CD4-positive, alpha-beta T cell (primary cell): Measurements from ENCODE around the gene INSRR. TPM values are rescaled to one million over a fixed set of nuclear protein-coding genes. Genes with fewer than 3 reads are reported as not detected.

Experiments
- ATAC-seq: fragments of 200-7000 bp; cut with Tn5 transposase; one replicate; pipeline ENCODE4 v1.10.0; 2022; ENCODE audit warnings: mild to moderate bottlenecking; ENCODE audit not compliant: poor library complexity
- CTCF ChIA-PET: fragments of 350-600 bp; sonication (Branson Sonifier 250); formaldehyde crosslinking; loops from one replicate; lab custom pipeline; 2021; ENCODE audit warnings: antibody characterized with exemption, inconsistent platforms; lab: Charles Lee
- POLR2A ChIA-PET: fragments of 350-600 bp; sonication (Branson Sonifier 250); formaldehyde crosslinking; loops from one replicate; lab custom pipeline; 2021; ENCODE audit warnings: antibody characterized with exemption, inconsistent platforms; lab: Charles Lee
- DNase-seq, 14 experiments: peaks; one replicate each; pipeline ENCODE4 v3.0.0-alpha.2; 2013 to 2020; ENCODE audit warnings: mixed read lengths in 2 of 14
- H3K27ac ChIP-seq, 2 donors: one replicate each; pipeline versions ENCODE4 v1.5.1 to v1.7.0; 2013; ENCODE audit warnings: low read length in 2 of 2, low read depth in 1 of 2, mild to moderate bottlenecking in 1 of 2
- H3K27me3 ChIP-seq, 2 experiments: 1 replicate in 1 of 2; 2 replicates in 1 of 2; pipeline versions ENCODE4 v1.6.1 to v1.7.0; 2013; ENCODE audit warnings: low read length in 2 of 2, control low read depth in 1 of 2, mild to moderate bottlenecking in 1 of 2, moderate library complexity in 1 of 2; ENCODE audit not compliant: insufficient read depth in 2 of 2, control insufficient read depth in 1 of 2
- H3K36me3 ChIP-seq: one replicate; pipeline ENCODE4 v1.6.1; 2013; ENCODE audit warnings: low read length, control low read depth; ENCODE audit not compliant: insufficient read depth
- H3K4me1 ChIP-seq: one replicate; pipeline ENCODE4 v1.6.1; 2013; ENCODE audit warnings: low read length, control low read depth; ENCODE audit not compliant: insufficient read depth
- H3K4me3 ChIP-seq: one replicate; pipeline ENCODE4 v1.5.1; 2013; ENCODE audit warnings: mild to moderate bottlenecking, low read length, moderate library complexity
- H3K9me3 ChIP-seq, 2 experiments: 1 replicate in 1 of 2; 2 replicates in 1 of 2; pipeline versions ENCODE4 v1.6.1 to v1.7.0; 2013; ENCODE audit warnings: low read length in 2 of 2, mild to moderate bottlenecking in 2 of 2, control low read depth in 1 of 2, moderate library complexity in 1 of 2; ENCODE audit not compliant: control insufficient read depth in 1 of 2, insufficient read depth in 1 of 2
- H3K27ac Mint-ChIP-seq: one replicate; pipeline ENCODE4 v1.8.0; 2020; ENCODE audit warnings: mixed read lengths
- H3K27me3 Mint-ChIP-seq: one replicate; pipeline ENCODE4 v1.8.0; 2021; ENCODE audit warnings: mixed read lengths
- H3K36me3 Mint-ChIP-seq: one replicate; pipeline ENCODE4 v1.8.0; 2021; ENCODE audit warnings: low read depth, mixed read lengths
- H3K4me1 Mint-ChIP-seq: one replicate; pipeline ENCODE4 v1.8.0; 2021; ENCODE audit warnings: low read depth, mixed read lengths
- H3K4me3 Mint-ChIP-seq: one replicate; pipeline ENCODE4 v1.8.0; 2020; ENCODE audit warnings: mild to moderate bottlenecking, mixed read lengths
- H3K9me3 Mint-ChIP-seq: one replicate; pipeline ENCODE4 v1.8.0; 2020; ENCODE audit warnings: mixed read lengths
- CTCF ChIP-seq: fragments of 200-600 bp; IDR thresholded peaks from one replicate; pipeline ENCODE4 v1.8.0; 2022; ENCODE audit warnings: antibody characterized with exemption, mild to moderate bottlenecking
- intact Hi-C, 2 experiments: fragments of 100-400 bp; cut with DNase I in 1 of 2; cut with micrococcal nuclease in 1 of 2; formaldehyde crosslinking; loops; one replicate each; pipeline versions ENCODE4 v1.15.1 to v1.9.0; 2023 to 2025; cut with DNase I, micrococcal nuclease
- total RNA-seq, 174 experiments: library from RNA in 2 of 174; stranded (reverse) in 2 of 174; gene quantifications; one replicate each; pipeline ENCODE4 v1.2.3 and lab custom pipeline; 2021 to 2026

The INSRR gene
- total RNA-seq, 2 experiments from 2014 or later = not detected

DNA sequence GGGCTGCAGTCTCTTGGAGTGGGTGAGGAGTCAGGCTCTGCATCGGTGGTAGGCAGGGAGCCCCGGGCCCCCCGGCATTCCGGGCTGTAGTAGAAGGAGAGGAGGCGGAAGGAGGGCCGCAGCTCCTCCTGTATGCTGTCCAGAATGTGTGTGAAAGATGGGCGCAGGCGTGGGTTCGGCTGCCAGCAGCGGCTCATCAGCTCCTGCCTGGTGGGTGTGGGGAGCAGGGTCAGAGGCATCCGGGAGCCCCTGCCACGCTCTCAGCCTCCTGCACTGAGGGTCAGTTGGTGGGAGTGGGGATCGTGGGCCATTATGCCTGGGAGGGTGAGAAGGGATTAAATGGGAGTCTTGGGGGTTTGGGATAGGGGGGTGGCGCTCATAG lies 18.0 kb downstream of the INSRR start:
- Mint-ChIP-seq H3K4me3 (no peak overlapping the region), H3K27me3 (peaks cover 73% of the 10 kb centered on the region), H3K4me1 (peaks cover 24% of the 10 kb centered on the region), H3K36me3 (no peaks in the 10 kb centered on the region), H3K9me3 (no peaks in the 10 kb centered on the region), H3K27ac (no peak overlapping the region)
- H3K9me3 ChIP-seq = peaks cover 0 to 18% of the 10 kb centered on the region in 2 experiments
- H3K27ac ChIP-seq = no peak overlapping the region
- H3K27me3 ChIP-seq = peaks cover 39 to 49% of the 10 kb centered on the region in 2 experiments
- POLR2A ChIA-PET = no interaction called here
- no peak for TF ChIP-seq CTCF
- DNase-seq = no peak
- no peak for ATAC-seq
- CTCF ChIA-PET = no interaction called here
- H3K36me3 ChIP-seq = no peaks in the 10 kb centered on the region
- H3K4me1 ChIP-seq = peaks cover 36% of the 10 kb centered on the region
- no peak overlapping the region for H3K4me3 ChIP-seq
- intact Hi-C loops = no loop called here

DNA sequence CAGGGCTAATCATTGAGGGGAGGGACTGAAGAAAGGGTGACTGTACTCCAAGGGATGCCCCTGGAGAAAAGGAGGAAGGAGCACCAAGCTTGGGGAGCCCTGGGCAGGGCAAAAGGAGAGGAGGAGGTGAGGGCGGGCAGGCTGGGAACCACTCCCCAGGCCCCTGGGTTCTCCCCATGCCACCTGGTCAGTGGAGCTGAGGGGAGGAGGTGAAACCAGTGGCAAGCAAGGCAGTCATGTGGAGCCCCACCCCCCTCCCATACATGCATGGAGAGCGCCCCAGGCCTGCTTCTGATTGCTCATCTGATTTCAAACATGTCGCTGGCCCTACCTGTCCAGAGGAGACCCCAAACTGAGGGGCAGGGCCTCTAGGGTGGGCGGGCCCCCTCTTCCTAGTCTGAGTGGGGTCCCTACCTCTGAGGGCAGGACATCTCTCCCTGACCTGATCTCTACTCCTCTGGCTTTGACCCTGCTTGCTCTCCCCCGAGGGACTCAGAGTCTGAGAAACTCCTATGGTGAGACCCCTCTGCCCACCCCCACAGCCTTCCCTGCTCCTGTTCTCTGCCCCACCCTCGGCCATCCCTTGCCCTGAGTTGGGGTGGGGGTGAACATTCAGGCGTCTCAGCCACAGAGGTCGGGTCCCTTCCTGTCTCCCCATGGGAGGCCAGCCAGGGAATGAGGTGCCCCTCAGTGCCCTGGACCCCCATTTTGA lies 18.6 kb downstream of the INSRR start:
- no peak for ATAC-seq
- no peaks in the 10 kb centered on the region for H3K36me3 ChIP-seq
- H3K27me3 ChIP-seq = peaks cover 39 to 49% of the 10 kb centered on the region in 2 experiments
- H3K4me1 ChIP-seq = peaks cover 36% of the 10 kb centered on the region
- H3K9me3 ChIP-seq = peaks cover 0 to 18% of the 10 kb centered on the region in 2 experiments
- DNase-seq = no peak
- no peak overlapping the region for H3K27ac ChIP-seq
- CTCF ChIA-PET = interaction anchor here (1.8 kb wide), 1 partner anchor 42 kb away, joined by 14 read pairs; no protein-coding TSS in a partner anchor
- Mint-ChIP-seq H3K36me3 (no peaks in the 10 kb centered on the region), H3K27ac (no peak overlapping the region), H3K27me3 (peaks cover 70% of the 10 kb centered on the region), H3K9me3 (no peaks in the 10 kb centered on the region), H3K4me3 (no peak overlapping the region), H3K4me1 (peaks cover 21% of the 10 kb centered on the region)
- POLR2A ChIA-PET = no interaction called here
- H3K4me3 ChIP-seq = no peak overlapping the region
- intact Hi-C loops = no loop called here
- no peak for TF ChIP-seq CTCF

GRCh38 chr1:156839426-156840109 lies 19.3 kb downstream of the INSRR start:
- peaks cover 28% of the 10 kb centered on the region for H3K4me1 ChIP-seq
- Mint-ChIP-seq H3K27ac (no peak overlapping the region), H3K9me3 (no peaks in the 10 kb centered on the region), H3K27me3 (peaks cover 62% of the 10 kb centered on the region), H3K4me3 (no peak overlapping the region), H3K4me1 (peaks cover 17% of the 10 kb centered on the region), H3K36me3 (no peaks in the 10 kb centered on the region)
- ATAC-seq = no peak
- H3K27me3 ChIP-seq = peaks cover 33 to 42% of the 10 kb centered on the region in 2 experiments
- H3K27ac ChIP-seq = no peak overlapping the region
- POLR2A ChIA-PET = interaction anchor here (1.1 to 3.3 kb wide), 2 partner anchors 9 to 20 kb away, joined by 3 to 20 read pairs; partner anchors contain the start of genes INSRR and NTRK1
- intact Hi-C loops = loop anchor here (1.0 to 10.0 kb wide), 4 partner anchors 21 to 315 kb away; partner anchors contain the start of genes NTRK1 (in 2 of the 2) and PEAR1 (in 1 of the 2)
- no peaks in the 10 kb centered on the region for H3K36me3 ChIP-seq
- CTCF ChIA-PET = interaction anchor here (0.9 to 3.4 kb wide), 17 partner anchors 9 to 114 kb away, joined by 3 to 52 read pairs (median 6); partner anchors contain the start of genes ISG20L2, METTL25B, NTRK1 and SH2D2A
- no peak for DNase-seq
- peaks cover 0 to 13% of the 10 kb centered on the region in 2 experiments for H3K9me3 ChIP-seq
- no peak overlapping the region for H3K4me3 ChIP-seq
- TF ChIP-seq CTCF = no peak
